OCI-LY1 (cell line): ENCODE data around the gene PTPRF.

ENCODE experiments used
- CTCF ChIP-seq: fragments of 200-600 bp; sonication (generic), shearing (Covaris generic); IDR thresholded peaks from 2 replicates; pipeline ENCODE4 v1.5.1; 2017; ENCODE audit warnings: mild to moderate bottlenecking, antibody characterized with exemption, low read length, moderate library complexity, mixed read lengths
- EZH2 ChIP-seq: fragments of 200-600 bp; sonication (generic), shearing (Covaris generic); IDR thresholded peaks from 2 replicates; pipeline ENCODE4 v1.8.0; 2017; ENCODE audit warnings: borderline replicate concordance, mixed run types, mild to moderate bottlenecking, antibody characterized with exemption, low read length, moderate library complexity, mixed read lengths

GRCh38 chr1:43639976-43640794, 109.5 kb downstream of the PTPRF start:
- TF ChIP-seq CTCF = no peak; the same call in 1 of the 2 replicates
- TF ChIP-seq EZH2 = no peak
